Esophagus squamous epithelium (tissue), 4 donors: ENCODE results near the gene CYB5B.

Source experiments
- POLR2A ChIP-seq, 4 donors: fragments of 450-650 bp; IDR thresholded peaks; one replicate each; pipeline ENCODE4 v1.6.1; 2017; ENCODE audit warnings: antibody characterized with exemption in 4 of 4, mild to moderate bottlenecking in 4 of 4, moderate library complexity in 3 of 4
- TF ChIP-seq, protein P1 (sequence below), 6 experiments: fragments of 450-650 bp in 4 of 6; fragments of 200-600 bp in 2 of 6; sonication (generic) in 2 of 6; IDR thresholded peaks; one replicate each; pipeline ENCODE4 v1.5.1; 2016 to 2019; ENCODE audit warnings: antibody characterized with exemption in 6 of 6, mild to moderate bottlenecking in 4 of 6, moderate library complexity in 4 of 6

DNA sequence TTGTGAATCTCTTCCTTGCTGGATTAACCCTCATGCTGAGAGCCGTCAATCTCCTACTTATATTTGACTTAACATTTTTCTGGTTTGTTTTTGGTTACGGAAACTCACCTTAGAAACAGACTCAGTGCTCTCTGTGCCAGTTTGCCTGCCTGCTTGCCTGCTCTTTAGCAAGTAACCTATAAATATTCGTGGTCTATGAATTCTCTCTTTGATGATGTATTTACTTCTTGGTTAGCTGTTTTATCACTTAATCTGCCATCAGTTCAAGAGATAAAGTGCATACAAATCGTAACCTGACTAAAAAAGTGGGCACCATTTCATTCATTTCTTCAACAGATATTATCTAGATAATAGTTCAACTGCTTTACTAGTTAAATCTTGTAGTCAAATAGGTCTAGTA, 26.7 kb downstream of the CYB5B start:
- TF ChIP-seq POLR2A (IDR thresholded peaks at IDR 0.05) = no peak
- TF ChIP-seq, protein P1, sequence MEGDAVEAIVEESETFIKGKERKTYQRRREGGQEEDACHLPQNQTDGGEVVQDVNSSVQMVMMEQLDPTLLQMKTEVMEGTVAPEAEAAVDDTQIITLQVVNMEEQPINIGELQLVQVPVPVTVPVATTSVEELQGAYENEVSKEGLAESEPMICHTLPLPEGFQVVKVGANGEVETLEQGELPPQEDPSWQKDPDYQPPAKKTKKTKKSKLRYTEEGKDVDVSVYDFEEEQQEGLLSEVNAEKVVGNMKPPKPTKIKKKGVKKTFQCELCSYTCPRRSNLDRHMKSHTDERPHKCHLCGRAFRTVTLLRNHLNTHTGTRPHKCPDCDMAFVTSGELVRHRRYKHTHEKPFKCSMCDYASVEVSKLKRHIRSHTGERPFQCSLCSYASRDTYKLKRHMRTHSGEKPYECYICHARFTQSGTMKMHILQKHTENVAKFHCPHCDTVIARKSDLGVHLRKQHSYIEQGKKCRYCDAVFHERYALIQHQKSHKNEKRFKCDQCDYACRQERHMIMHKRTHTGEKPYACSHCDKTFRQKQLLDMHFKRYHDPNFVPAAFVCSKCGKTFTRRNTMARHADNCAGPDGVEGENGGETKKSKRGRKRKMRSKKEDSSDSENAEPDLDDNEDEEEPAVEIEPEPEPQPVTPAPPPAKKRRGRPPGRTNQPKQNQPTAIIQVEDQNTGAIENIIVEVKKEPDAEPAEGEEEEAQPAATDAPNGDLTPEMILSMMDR (IDR thresholded peaks at IDR 0.05) = no peak
